NCI-H1092 treated with DMSO at 0.1 percent for 48 hours (cell line): Measurements from ENCODE around the gene NRIP2.
"Not testable (repeated sequence)": the region's sequence is repeated elsewhere in the genome, so short reads cannot be mapped to it uniquely, and the experiment has no call there.

ENCODE experiments used
- DNase-seq: peaks from one replicate; lab custom pipeline; 2025; lab: John Stamatoyannopoulos, UW

The NRIP2 gene

GRCh38 chr12:2834581-2835491 is at the start of gene NRIP2:
Gene NRIP2, minus strand, starts transcription at chr12:2835035. Its CDS starts 52 bp downstream, at chr12:2834983.
- peak; percentile 75 for DNase-seq

- DNase-seq = no peak
Observed at GRCh38 chr12:2879853-2880252, 45.0 kb upstream of the NRIP2 start.

GRCh38 chr12:2877953-2878732 is 43.3 kb upstream of the NRIP2 start:
- peak; percentile 89 for DNase-seq

- DNase-seq = peak; percentile 90
Observed at GRCh38 chr12:2877047-2877952, 42.5 kb upstream of the NRIP2 start, which contains the start of the genes FOXM1 and RHNO1. Gene FOXM1, minus strand, starts transcription at chr12:2877174. Its CDS starts 2,696 bp downstream, at chr12:2874478. Gene RHNO1, plus strand, starts transcription at chr12:2877223. Its CDS starts 8,144 bp downstream, at chr12:2885367.

- peak; percentile 49 for DNase-seq
Observed at GRCh38 chr12:2876431-2877046, 41.7 kb upstream of the NRIP2 start.

GRCh38 chr12:2868986-2869632 is 34.3 kb upstream of the NRIP2 start:
- not testable (repeated sequence) for DNase-seq

GRCh38 chr12:2864198-2864597 is 29.4 kb upstream of the NRIP2 start:
- no peak for DNase-seq

GRCh38 chr12:2863402-2863801 is 28.6 kb upstream of the NRIP2 start:
- DNase-seq = not testable (repeated sequence)

- no peak for DNase-seq
Observed at GRCh38 chr12:2862876-2863275, 28.0 kb upstream of the NRIP2 start.

GRCh38 chr12:2860170-2860569 is 25.3 kb upstream of the NRIP2 start:
- DNase-seq = no peak

GRCh38 chr12:2858944-2859421 is 24.1 kb upstream of the NRIP2 start:
- DNase-seq = no peak

GRCh38 chr12:2858334-2858733 is 23.5 kb upstream of the NRIP2 start:
- DNase-seq = no peak

- no peak for DNase-seq
Observed at GRCh38 chr12:2857576-2857975, 22.7 kb upstream of the NRIP2 start.

- DNase-seq = peak; percentile 45
Observed at GRCh38 chr12:2857021-2857431, 22.2 kb upstream of the NRIP2 start, which contains the start of gene TEX52. Gene TEX52, minus strand, starts transcription at chr12:2857039. Its CDS starts 13 bp downstream, at chr12:2857026.

- no peak for DNase-seq
Observed at GRCh38 chr12:2856051-2856450, 21.2 kb upstream of the NRIP2 start.

GRCh38 chr12:2855546-2855945 is 20.7 kb upstream of the NRIP2 start:
- no peak for DNase-seq

- no peak for DNase-seq
Observed at GRCh38 chr12:2854669-2855453, 20.0 kb upstream of the NRIP2 start.

GRCh38 chr12:2853626-2854025 is 18.8 kb upstream of the NRIP2 start:
- DNase-seq = peak; percentile 76

GRCh38 chr12:2851931-2852330 is 17.1 kb upstream of the NRIP2 start:
- DNase-seq = no peak

GRCh38 chr12:2845280-2845679 is 10.4 kb upstream of the NRIP2 start:
- no peak for DNase-seq
